HG02623 (cell line): ENCODE measurements around the gene LRP8.

Source experiments
- ATAC-seq: cut with Tn5 transposase; IDR thresholded peaks from one replicate; pipeline ENCODE4 v1.9.1; 2021; ENCODE audit warnings: moderate library complexity; ENCODE audit not compliant: unreplicated experiment

LRP8 gene

GRCh38 chr1:53324321-53324720, 3.5 kb downstream of the LRP8 start:
- ATAC-seq: no peak

GRCh38 chr1:53323316-53323715, 4.6 kb downstream of the LRP8 start:
- ATAC-seq: no peak

- ATAC-seq: no peak
These were observed 5.9 kb downstream of the LRP8 start for GRCh38 chr1:53321776-53322602.

- no peak for ATAC-seq
These were observed 6.5 kb downstream of the LRP8 start for GRCh38 chr1:53321366-53321765.

GRCh38 chr1:53320646-53321045, 7.2 kb downstream of the LRP8 start:
- ATAC-seq: no peak

- ATAC-seq: no peak
These were observed 8.4 kb downstream of the LRP8 start for GRCh38 chr1:53319296-53320101.

- no peak for ATAC-seq
These were observed 10.0 kb downstream of the LRP8 start for GRCh38 chr1:53317646-53318539.

- no peak for ATAC-seq
These were observed 10.9 kb downstream of the LRP8 start for GRCh38 chr1:53316766-53317581.

GRCh38 chr1:53316424-53316765, 11.5 kb downstream of the LRP8 start:
- no peak for ATAC-seq

- ATAC-seq: no peak
These were observed 12.1 kb downstream of the LRP8 start for GRCh38 chr1:53315456-53316423.

GRCh38 chr1:53315046-53315445, 12.8 kb downstream of the LRP8 start:
- no peak for ATAC-seq

GRCh38 chr1:53314606-53315005, 13.3 kb downstream of the LRP8 start:
- ATAC-seq: no peak

- no peak for ATAC-seq
These were observed 13.8 kb downstream of the LRP8 start for GRCh38 chr1:53314096-53314495.

- ATAC-seq: no peak
These were observed 14.3 kb downstream of the LRP8 start for GRCh38 chr1:53313556-53313955.

- no peak for ATAC-seq
These were observed 16.1 kb downstream of the LRP8 start for GRCh38 chr1:53311702-53312305.

- ATAC-seq: no peak
These were observed 16.8 kb downstream of the LRP8 start for GRCh38 chr1:53310847-53311681.

- no peak for ATAC-seq
These were observed 18.1 kb downstream of the LRP8 start for GRCh38 chr1:53309802-53310201.

- no peak for ATAC-seq
These were observed 19.4 kb downstream of the LRP8 start for GRCh38 chr1:53308506-53308905.
